Measurements from ENCODE around the gene CD74. TPM values are rescaled to one million over a fixed set of nuclear protein-coding genes. Genes with fewer than 3 reads are reported as not detected.

The CD74 gene
- total RNA-seq, 2 experiments from 2014 or later: 341 to 350 TPM

DNA sequence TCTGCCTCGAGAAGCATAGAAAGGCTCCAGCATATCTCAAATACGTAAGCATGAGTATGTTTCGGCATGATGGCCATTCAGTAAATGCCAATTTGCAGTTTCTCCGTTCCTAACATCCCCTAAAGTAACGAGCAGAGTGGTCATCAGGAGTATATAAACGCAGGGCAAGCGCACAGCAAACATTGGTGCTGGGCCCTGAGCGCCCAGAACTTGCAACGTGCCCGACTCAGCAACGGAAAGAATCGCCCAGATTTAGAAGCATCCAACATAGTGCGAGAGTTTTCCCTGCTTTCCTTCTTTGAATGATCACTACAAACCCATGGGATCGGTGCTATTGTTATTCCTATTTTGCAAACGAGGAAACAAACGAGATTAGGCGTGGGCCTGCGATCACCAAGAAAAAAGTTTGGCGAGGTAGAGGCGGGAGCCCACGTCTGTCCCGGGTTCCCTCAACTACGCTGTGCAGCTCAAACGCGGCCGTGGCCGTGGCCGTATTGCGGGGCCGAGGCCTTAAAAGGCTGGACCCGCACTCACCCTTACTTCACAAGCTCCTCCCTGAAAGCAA is 36.3 kb upstream of the CD74 start:
- peak; percentile 37 for ATAC-seq (ENCODE audit: low read depth)
- no peak for DNase-seq
- peaks cover 28% of the 10 kb centered on the region for H3K4me1 Mint-ChIP-seq
- peak overlapping the region; percentile 96 for H3K4me3 Mint-ChIP-seq
- H3K36me3 Mint-ChIP-seq: peaks cover 26% of the 10 kb centered on the region
- H3K27me3 Mint-ChIP-seq: no peaks in the 10 kb centered on the region
- no peaks in the 10 kb centered on the region for H3K9me3 Mint-ChIP-seq
- peak overlapping the region; percentile 99 for H3K27ac Mint-ChIP-seq
- POLR2A ChIA-PET: interaction anchor here (0.6 to 2.1 kb wide), 10 partner anchors 9 to 397 kb away, joined by 3 to 18 read pairs (median 6); partner anchors contain the start of genes CD74, IRGM and PDGFRB

DNA sequence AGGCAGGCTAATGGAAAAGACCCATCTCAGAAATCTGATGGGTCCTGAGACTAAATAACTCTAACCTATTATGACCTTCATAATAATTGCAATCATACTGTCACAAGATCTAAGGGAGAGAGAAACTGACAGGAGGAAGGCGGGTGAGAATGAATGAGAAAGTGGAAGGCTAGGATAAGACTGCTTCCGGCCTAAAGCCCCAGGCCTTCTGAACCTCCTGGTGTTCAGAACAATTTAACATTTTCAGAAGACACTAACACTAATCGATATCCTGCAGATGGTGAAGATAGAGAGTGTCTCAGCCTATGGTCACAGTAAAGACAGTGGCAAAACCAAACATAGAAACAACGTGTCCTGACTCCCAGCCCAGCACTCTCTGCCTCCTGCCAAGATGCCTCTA is 35.6 kb upstream of the CD74 start:
- peak overlapping the region; percentile 99 for H3K27ac Mint-ChIP-seq
- DNase-seq: no peak
- peaks cover 29% of the 10 kb centered on the region for H3K4me1 Mint-ChIP-seq

GRCh38 chr5:150447188-150447587 is 34.5 kb upstream of the CD74 start:
- ATAC-seq (ENCODE audit: low read depth) (no peak), DNase-seq (no peak)
- Mint-ChIP-seq H3K27ac (no peak overlapping the region), H3K36me3 (peaks cover 33% of the 10 kb centered on the region), H3K4me3 (peak overlapping the region; percentile 96), H3K4me1 (peaks cover 29% of the 10 kb centered on the region), H3K27me3 (no peaks in the 10 kb centered on the region), H3K9me3 (no peaks in the 10 kb centered on the region)
- POLR2A ChIA-PET: no interaction called here

More for the DNA sequence above, 35.6 kb upstream of the CD74 start:
- Mint-ChIP-seq H3K4me3 (peak overlapping the region; percentile 96), H3K27me3 (no peaks in the 10 kb centered on the region), H3K9me3 (no peaks in the 10 kb centered on the region), H3K36me3 (peaks cover 31% of the 10 kb centered on the region)
- POLR2A ChIA-PET: no interaction called here
- ATAC-seq (ENCODE audit: low read depth): no peak

DNA sequence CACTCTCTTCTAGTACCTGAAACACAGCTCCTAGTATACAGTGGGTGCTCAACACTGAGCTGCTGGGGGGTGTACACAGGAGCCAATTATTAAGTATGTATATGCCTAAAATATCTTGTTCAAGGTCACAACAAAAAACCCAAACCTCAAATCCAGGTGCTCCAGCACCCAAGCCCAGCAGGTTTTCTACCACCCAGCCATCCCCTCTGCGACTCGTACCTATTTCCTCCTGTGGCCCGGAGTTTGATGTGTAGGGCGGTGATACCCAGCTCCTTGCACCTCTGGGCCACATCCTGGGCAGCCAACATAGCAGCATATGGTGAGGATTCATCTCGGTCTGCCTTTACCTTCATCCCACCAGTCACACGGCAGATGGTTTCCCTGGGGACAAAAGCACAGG is 33.9 kb upstream of the CD74 start:
- POLR2A ChIA-PET: no interaction called here
- peaks cover 29% of the 10 kb centered on the region for H3K4me1 Mint-ChIP-seq

DNA sequence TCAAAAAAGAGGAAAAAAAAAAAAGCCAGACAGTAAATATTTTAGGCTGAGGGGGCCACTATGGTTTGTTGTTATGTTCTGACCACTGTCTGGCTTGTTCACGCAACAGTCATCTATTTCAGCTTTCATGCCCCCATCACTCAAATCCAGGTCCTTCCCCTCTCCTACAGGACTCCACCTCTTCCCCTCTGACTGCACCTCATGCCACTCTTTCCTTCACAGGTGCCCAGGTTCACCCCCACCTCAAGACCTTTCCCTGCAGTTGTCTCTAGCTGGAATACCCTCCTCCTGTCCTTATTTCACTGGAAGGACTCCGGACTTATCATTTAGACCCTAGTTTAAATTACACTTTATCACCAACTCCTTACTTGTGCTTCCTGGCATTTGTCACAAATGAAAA is 33.4 kb upstream of the CD74 start:
- ATAC-seq (ENCODE audit: low read depth) (no peak), DNase-seq (no peak)
- H3K9me3 Mint-ChIP-seq: no peaks in the 10 kb centered on the region
- H3K4me3 Mint-ChIP-seq: no peak overlapping the region
- POLR2A ChIA-PET: no interaction called here
- H3K4me1 Mint-ChIP-seq: peaks cover 29% of the 10 kb centered on the region
- H3K36me3 Mint-ChIP-seq: peaks cover 33% of the 10 kb centered on the region
- no peaks in the 10 kb centered on the region for H3K27me3 Mint-ChIP-seq
- H3K27ac Mint-ChIP-seq: peak overlapping the region; percentile 26

More for the DNA sequence above, 33.9 kb upstream of the CD74 start:
- H3K36me3 Mint-ChIP-seq: peaks cover 33% of the 10 kb centered on the region
- no peaks in the 10 kb centered on the region for H3K27me3 Mint-ChIP-seq
- H3K27ac Mint-ChIP-seq: peak overlapping the region; percentile 56
- ATAC-seq (ENCODE audit: low read depth): no peak
- H3K9me3 Mint-ChIP-seq: no peaks in the 10 kb centered on the region
- no peak overlapping the region for H3K4me3 Mint-ChIP-seq
- no peak for DNase-seq

- no peak overlapping the region for H3K4me3 Mint-ChIP-seq
- POLR2A ChIA-PET: interaction anchor here (0.7 kb wide), 1 partner anchor 9 kb away, joined by 5 read pairs; no protein-coding TSS in a partner anchor
Measured at GRCh38 chr5:150444770-150445169, 32.1 kb upstream of the CD74 start.

DNA sequence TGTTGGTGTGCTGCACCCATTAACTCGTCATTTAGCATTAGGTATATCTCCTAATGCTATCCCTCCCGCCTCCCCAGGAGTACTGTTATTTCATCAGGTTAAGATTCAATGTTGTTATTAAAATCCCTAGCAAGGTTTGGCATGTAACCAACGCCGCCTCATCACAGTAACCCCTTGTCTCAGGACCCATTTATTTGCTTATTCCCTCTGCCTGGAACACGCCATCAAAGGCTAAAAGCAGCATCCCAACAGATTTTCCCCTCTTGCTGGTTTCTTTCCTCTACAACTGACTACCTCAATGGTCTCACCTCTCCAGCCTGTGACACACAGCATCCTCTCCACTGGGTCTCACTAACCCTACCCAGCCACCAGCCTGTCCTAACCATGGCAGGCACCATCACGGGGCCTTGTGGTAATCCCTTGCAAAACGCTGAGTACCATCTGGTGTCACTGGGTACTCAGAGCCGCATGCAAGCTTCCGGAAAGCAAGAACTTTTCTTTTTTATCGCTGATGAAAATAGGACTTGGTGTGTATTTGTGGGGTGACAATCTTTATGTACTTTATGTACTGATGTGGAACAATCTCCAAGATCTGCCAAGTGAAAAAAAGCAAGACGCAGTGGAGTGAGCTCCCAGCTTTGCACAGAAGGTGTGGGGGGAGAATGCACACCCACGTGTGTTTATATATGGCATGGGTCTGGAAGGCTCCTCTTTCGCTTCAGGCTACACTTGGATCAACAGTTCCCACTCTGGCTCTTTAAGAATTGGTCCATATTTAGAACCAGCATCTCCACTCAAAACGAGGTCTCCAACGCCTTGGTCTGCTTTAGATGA is 30.7 kb upstream of the CD74 start:
- POLR2A ChIA-PET: no interaction called here
- Mint-ChIP-seq H3K36me3 (peaks cover 26% of the 10 kb centered on the region), H3K27me3 (no peaks in the 10 kb centered on the region), H3K9me3 (no peaks in the 10 kb centered on the region), H3K4me1 (peaks cover 25% of the 10 kb centered on the region), H3K27ac (peak overlapping the region; percentile 13), H3K4me3 (no peak overlapping the region)
- DNase-seq (no peak), ATAC-seq (ENCODE audit: low read depth) (no peak)

More at GRCh38 chr5:150444770-150445169, 32.1 kb upstream of the CD74 start:
- DNase-seq (no peak), ATAC-seq (ENCODE audit: low read depth) (no peak)
- Mint-ChIP-seq H3K4me1 (peaks cover 28% of the 10 kb centered on the region), H3K27me3 (no peaks in the 10 kb centered on the region), H3K36me3 (peaks cover 33% of the 10 kb centered on the region), H3K27ac (peak overlapping the region; percentile 31), H3K9me3 (no peaks in the 10 kb centered on the region)

DNA sequence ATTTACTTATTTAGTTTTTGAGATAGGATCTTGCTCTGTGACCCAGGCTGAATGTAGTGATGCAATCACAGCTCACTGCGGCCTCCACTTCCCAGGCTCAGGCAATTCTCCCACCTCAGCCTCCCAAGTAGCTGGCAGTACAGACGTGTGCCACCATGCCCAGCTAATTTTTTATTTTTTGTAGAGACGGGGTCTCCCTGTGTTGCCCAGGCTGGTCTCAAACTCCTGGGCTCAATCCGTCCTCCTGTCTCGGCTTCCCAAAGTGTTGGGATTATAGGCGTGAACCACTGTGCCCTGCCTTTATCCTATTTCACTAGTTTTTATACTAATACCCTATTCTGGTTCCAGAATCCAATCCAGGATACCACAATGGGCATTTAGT is 30.0 kb upstream of the CD74 start:
- peaks cover 20% of the 10 kb centered on the region for H3K36me3 Mint-ChIP-seq
- no peaks in the 10 kb centered on the region for H3K27me3 Mint-ChIP-seq
- POLR2A ChIA-PET: no interaction called here

GRCh38 chr5:150441813-150442698 is 29.3 kb upstream of the CD74 start:
- POLR2A ChIA-PET: no interaction called here
- H3K4me3 Mint-ChIP-seq: no peak overlapping the region
- peaks cover 18% of the 10 kb centered on the region for H3K36me3 Mint-ChIP-seq
- ATAC-seq (ENCODE audit: low read depth): no peak
- no peaks in the 10 kb centered on the region for H3K27me3 Mint-ChIP-seq
- no peak overlapping the region for H3K27ac Mint-ChIP-seq
- no peaks in the 10 kb centered on the region for H3K9me3 Mint-ChIP-seq
- no peak for DNase-seq
- peaks cover 12% of the 10 kb centered on the region for H3K4me1 Mint-ChIP-seq

More for the DNA sequence above, 30.0 kb upstream of the CD74 start:
- no peak overlapping the region for H3K27ac Mint-ChIP-seq
- no peak overlapping the region for H3K4me3 Mint-ChIP-seq
- DNase-seq (no peak), ATAC-seq (ENCODE audit: low read depth) (no peak)
- H3K9me3 Mint-ChIP-seq: no peaks in the 10 kb centered on the region
- peaks cover 19% of the 10 kb centered on the region for H3K4me1 Mint-ChIP-seq

- POLR2A ChIA-PET: no interaction called here
- Mint-ChIP-seq H3K4me3 (no peak overlapping the region), H3K27ac (peak overlapping the region; percentile 46), H3K36me3 (peaks cover 12% of the 10 kb centered on the region), H3K4me1 (peaks cover 10% of the 10 kb centered on the region), H3K27me3 (no peaks in the 10 kb centered on the region), H3K9me3 (no peaks in the 10 kb centered on the region)
- DNase-seq: no peak
- ATAC-seq (ENCODE audit: low read depth): no peak
Measured at GRCh38 chr5:150440948-150441812, 28.5 kb upstream of the CD74 start.

- no peaks in the 10 kb centered on the region for H3K27me3 Mint-ChIP-seq
- H3K27ac Mint-ChIP-seq: no peak overlapping the region
- POLR2A ChIA-PET: no interaction called here
- no peak overlapping the region for H3K4me3 Mint-ChIP-seq
- DNase-seq: no peak
- H3K4me1 Mint-ChIP-seq: peaks cover 10% of the 10 kb centered on the region
- H3K36me3 Mint-ChIP-seq: peaks cover 6% of the 10 kb centered on the region
- H3K9me3 Mint-ChIP-seq: no peaks in the 10 kb centered on the region
- no peak for ATAC-seq (ENCODE audit: low read depth)
Measured at GRCh38 chr5:150438873-150439546, 26.3 kb upstream of the CD74 start.

- no peaks in the 10 kb centered on the region for H3K9me3 Mint-ChIP-seq
- POLR2A ChIA-PET: interaction anchor here (0.6 to 1.2 kb wide), 6 partner anchors 9 to 78 kb away, joined by 3 to 7 read pairs (median 5); partner anchors contain the start of gene CD74
- peak overlapping the region; percentile 80 for H3K27ac Mint-ChIP-seq
- DNase-seq: peak; percentile 84
- H3K36me3 Mint-ChIP-seq: no peaks in the 10 kb centered on the region
- ATAC-seq (ENCODE audit: low read depth): peak; percentile 96
- H3K4me1 Mint-ChIP-seq: peaks cover 11% of the 10 kb centered on the region
- peak overlapping the region; percentile 33 for H3K4me3 Mint-ChIP-seq
- peaks cover 3% of the 10 kb centered on the region for H3K27me3 Mint-ChIP-seq
Measured at GRCh38 chr5:150436141-150436680, 23.5 kb upstream of the CD74 start.
